ENCODE data around the gene VRTN. TPM values are rescaled to one million over a fixed set of nuclear protein-coding genes. Genes with fewer than 3 reads are reported as not detected.

The VRTN gene
- total RNA-seq, 1 experiment from 2014 or later = 104 TPM

DNA sequence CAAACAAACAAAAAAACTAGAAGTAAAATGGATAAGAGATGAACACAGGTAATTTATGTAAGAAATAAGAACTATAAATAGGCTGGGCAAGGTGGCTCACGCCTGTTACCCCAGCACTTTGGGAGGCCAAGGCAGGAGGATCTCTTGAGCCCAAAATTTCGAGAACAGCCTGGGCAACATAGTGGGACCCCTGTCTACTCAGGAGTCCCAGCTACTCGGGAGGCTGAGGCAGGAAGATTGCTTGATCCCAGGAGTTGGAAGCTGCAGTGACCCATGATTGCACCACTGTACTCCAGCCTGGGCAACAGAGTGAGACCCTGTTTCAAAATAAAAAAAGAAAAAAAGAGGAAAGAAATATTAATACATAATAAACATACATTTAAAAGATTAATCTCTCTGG, 22.8 kb upstream of the VRTN start:
- Histone ChIP-seq H3K4me2 (ENCODE audit: insufficient read depth, insufficient read length, low read length) (peak overlapping the region; percentile 42), H4K91ac (ENCODE audit: insufficient read length, low read depth, low read length) (peak overlapping the region; percentile 86), H3K23ac (ENCODE audit: insufficient read length, low read depth, low read length) (no peak overlapping the region), H3K56ac (ENCODE audit: insufficient read length, low read depth, low read length) (no peak overlapping the region), H2BK20ac (ENCODE audit: low read depth, low read length, poor library complexity, severe bottlenecking) (no peak overlapping the region), H3K4me1 (ENCODE audit: insufficient read depth, low read length) (peaks cover 20% of the 10 kb centered on the region), H2AK5ac (ENCODE audit: insufficient read length, low read length) (no peak overlapping the region), H3T11ph (ENCODE audit: low read length) (peak overlapping the region; percentile 24), H3K27me3 (ENCODE audit: insufficient read depth, low read length) (no peaks in the 10 kb centered on the region), H2BK12ac (ENCODE audit: insufficient read length, low read depth, low read length) (peak overlapping the region; percentile 98), H4K8ac (replicated peaks; ENCODE audit: insufficient read length, low read depth, low read length) (no peak overlapping the region), H3K4ac (ENCODE audit: low read depth, low read length) (no peak overlapping the region; the same call in 1 of the 2 replicates), H2BK15ac (ENCODE audit: low read depth, low read length) (no peak overlapping the region), H3K79me2 (ENCODE audit: insufficient read depth, low read length) (no peaks in the 10 kb centered on the region), H4K20me1 (ENCODE audit: control insufficient read depth, insufficient read depth, insufficient read length) (no peaks in the 10 kb centered on the region), H3K9me3 (ENCODE audit: control insufficient read depth, low read depth, low read length) (no peaks in the 10 kb centered on the region), H2AFZ (ENCODE audit: low read length) (no peak overlapping the region), H3K14ac (ENCODE audit: insufficient read depth, low read length) (no peak overlapping the region), H3K9ac (ENCODE audit: extremely low read depth, insufficient read length, low read length) (no peak overlapping the region), H3K23me2 (ENCODE audit: insufficient read length, low read depth, low read length, poor library complexity, severe bottlenecking) (peaks cover 4% of the 10 kb centered on the region), H3K27ac (ENCODE audit: insufficient read length, low read depth, low read length) (peak overlapping the region; percentile 97), H3K79me1 (ENCODE audit: insufficient read depth, low read depth, low read length, poor library complexity, severe bottlenecking) (no peaks in the 10 kb centered on the region), H4K5ac (ENCODE audit: insufficient read length, low read depth, low read length) (no peak overlapping the region), H3K18ac (ENCODE audit: insufficient read length, low read depth, low read length) (peak overlapping the region; percentile 76), H2BK5ac (ENCODE audit: insufficient read length, low read length) (no peak overlapping the region), H2BK120ac (ENCODE audit: low read depth, low read length, poor library complexity, severe bottlenecking) (no peak overlapping the region)
- no peak for DNase-seq
- Mint-ChIP-seq H3K4me1 (peaks cover 37 to 44% of the 10 kb centered on the region in 2 experiments), H3K36me3 (ENCODE audit: insufficient read depth in 1 of 3, low read depth in 3 of 3) (no peaks in the 10 kb centered on the region; a peak in 1 of 7 replicates), H3K27ac (peak overlapping the region; percentile 98 to 100 (median 100)), H3K27me3 (ENCODE audit: low read depth) (no peaks in the 10 kb centered on the region; the same call in 1 of the 2 replicates), H3K4me3 (peak overlapping the region in 1 of 2 experiments; percentile 25; a peak in 2 of 5 replicates), H3K9me3 (no peaks in the 10 kb centered on the region)
- TF ChIP-seq, protein P1, sequence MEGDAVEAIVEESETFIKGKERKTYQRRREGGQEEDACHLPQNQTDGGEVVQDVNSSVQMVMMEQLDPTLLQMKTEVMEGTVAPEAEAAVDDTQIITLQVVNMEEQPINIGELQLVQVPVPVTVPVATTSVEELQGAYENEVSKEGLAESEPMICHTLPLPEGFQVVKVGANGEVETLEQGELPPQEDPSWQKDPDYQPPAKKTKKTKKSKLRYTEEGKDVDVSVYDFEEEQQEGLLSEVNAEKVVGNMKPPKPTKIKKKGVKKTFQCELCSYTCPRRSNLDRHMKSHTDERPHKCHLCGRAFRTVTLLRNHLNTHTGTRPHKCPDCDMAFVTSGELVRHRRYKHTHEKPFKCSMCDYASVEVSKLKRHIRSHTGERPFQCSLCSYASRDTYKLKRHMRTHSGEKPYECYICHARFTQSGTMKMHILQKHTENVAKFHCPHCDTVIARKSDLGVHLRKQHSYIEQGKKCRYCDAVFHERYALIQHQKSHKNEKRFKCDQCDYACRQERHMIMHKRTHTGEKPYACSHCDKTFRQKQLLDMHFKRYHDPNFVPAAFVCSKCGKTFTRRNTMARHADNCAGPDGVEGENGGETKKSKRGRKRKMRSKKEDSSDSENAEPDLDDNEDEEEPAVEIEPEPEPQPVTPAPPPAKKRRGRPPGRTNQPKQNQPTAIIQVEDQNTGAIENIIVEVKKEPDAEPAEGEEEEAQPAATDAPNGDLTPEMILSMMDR (conservative IDR thresholded peaks at IDR 0.05) = no peak
- WGBS (ENCODE audit: extremely low coverage, insufficient read length, low lambda C conversion rate) = no CpG with 5 or more reads among the region's 3 CpGs
